WTC11 (cell line): Measurements from ENCODE around the gene DPEP2NB. TPM values are rescaled to one million over a fixed set of nuclear protein-coding genes. Genes with fewer than 3 reads are reported as not detected.

Experiments used
- ATAC-seq: fragments of 200-7000 bp; cut with Tn5 transposase; 2 replicates; pipeline ENCODE4 v1.10.0; 2021; ENCODE audit warnings: mild to moderate bottlenecking, moderate library complexity
- CTCF ChIA-PET: fragments of 300-600 bp; sonication (Branson Sonifier 250); formaldehyde crosslinking; loops from one replicate; lab custom pipeline; 2021; ENCODE audit warnings: antibody characterized with exemption; lab: Charles Lee
- POLR2A ChIA-PET: fragments of 350-600 bp; sonication (Branson Sonifier 250); formaldehyde crosslinking; loops from one replicate; lab custom pipeline; 2021; ENCODE audit warnings: antibody characterized with exemption; lab: Charles Lee
- DNase-seq: peaks from one replicate; pipeline ENCODE4 v3.0.0; 2021; ENCODE audit warnings: low spot score
- H3K27ac Mint-ChIP-seq: 2 replicates; pipeline ENCODE4 v1.8.0; 2021; ENCODE audit warnings: mixed read lengths
- H3K27me3 Mint-ChIP-seq: 2 replicates; pipeline ENCODE4 v1.8.0; 2021; ENCODE audit warnings: low read depth, mild to moderate bottlenecking, moderate library complexity, mixed read lengths
- H3K36me3 Mint-ChIP-seq: 2 replicates; pipeline ENCODE4 v1.8.0; 2021; ENCODE audit warnings: mixed read lengths
- H3K4me1 Mint-ChIP-seq: 2 replicates; pipeline ENCODE4 v1.8.0; 2022; ENCODE audit warnings: mixed read lengths
- H3K4me3 Mint-ChIP-seq: 2 replicates; pipeline ENCODE4 v1.8.0; 2021; ENCODE audit warnings: mild to moderate bottlenecking, moderate library complexity, mixed read lengths
- H3K9me3 Mint-ChIP-seq: 2 replicates; pipeline ENCODE4 v1.8.0; 2021; ENCODE audit warnings: mixed read lengths
- JUN ChIP-seq: sonication (generic); formaldehyde crosslinking; IDR thresholded peaks from 2 replicates; pipeline ENCODE4 v1.8.0; 2023; ENCODE audit warnings: mild to moderate bottlenecking, missing genetic modification reagents
- MAX ChIP-seq: sonication (generic); formaldehyde crosslinking; IDR thresholded peaks from 2 replicates; pipeline ENCODE4 v1.8.0; 2022; ENCODE audit warnings: mild to moderate bottlenecking, missing genetic modification reagents
- MYBL2 ChIP-seq: sonication (generic); formaldehyde crosslinking; IDR thresholded peaks from 2 replicates; pipeline ENCODE4 v1.8.1; 2023; ENCODE audit warnings: mild to moderate bottlenecking, moderate library complexity, missing genetic modification reagents
- NFATC4 ChIP-seq: fragments of 250-450 bp; sonication (Bioruptor Pico); IDR thresholded peaks from 2 replicates; pipeline ENCODE4 v1.9.0; 2021; ENCODE audit warnings: mild to moderate bottlenecking
- NFE2L1 ChIP-seq: sonication (generic); formaldehyde crosslinking; IDR thresholded peaks from 2 replicates; pipeline ENCODE4 v1.8.1; 2023; ENCODE audit warnings: missing genetic modification reagents
- NR3C1 ChIP-seq: sonication (generic); formaldehyde crosslinking; conservative IDR thresholded peaks from 2 replicates; pipeline ENCODE4 v1.8.1; 2023; ENCODE audit warnings: low read depth, mild to moderate bottlenecking, missing genetic modification reagents
- TCF7 ChIP-seq: sonication (generic); formaldehyde crosslinking; IDR thresholded peaks from 2 replicates; pipeline ENCODE4 v1.8.0; 2022; ENCODE audit warnings: mild to moderate bottlenecking, low read depth, missing genetic modification reagents, moderate library complexity
- TEAD1 ChIP-seq: sonication (generic); formaldehyde crosslinking; IDR thresholded peaks from 2 replicates; pipeline ENCODE4 v1.8.0; 2022; ENCODE audit warnings: mild to moderate bottlenecking, missing genetic modification reagents
- TP53 ChIP-seq: sonication (generic); formaldehyde crosslinking; IDR thresholded peaks from 2 replicates; pipeline ENCODE4 v1.8.1; 2023; ENCODE audit warnings: mild to moderate bottlenecking, missing genetic modification reagents
- ZNF263 ChIP-seq: sonication (generic); formaldehyde crosslinking; IDR thresholded peaks from 2 replicates; pipeline ENCODE4 v1.8.1; 2022; ENCODE audit warnings: low read depth, mild to moderate bottlenecking, moderate library complexity, missing genetic modification reagents
- ZNF671 ChIP-seq: fragments of 250-450 bp; sonication (Bioruptor Pico); IDR thresholded peaks from 2 replicates; pipeline ENCODE4 v1.8.0; 2021; ENCODE audit warnings: mild to moderate bottlenecking
- total RNA-seq: library from RNA; stranded (reverse); gene quantifications from 3 replicates; pipeline ENCODE4 v1.2.3, GENCODE V29; 2021
- TF ChIP-seq, protein P1 (sequence below): sonication (generic); formaldehyde crosslinking; IDR thresholded peaks from 2 replicates; pipeline ENCODE4 v1.8.1; 2022; ENCODE audit warnings: mild to moderate bottlenecking, missing genetic modification reagents, moderate library complexity, borderline replicate concordance
- TF ChIP-seq, protein P2 (sequence below): sonication (generic); formaldehyde crosslinking; IDR thresholded peaks from 2 replicates; pipeline ENCODE4 v1.8.0; 2022; ENCODE audit warnings: mild to moderate bottlenecking, missing genetic modification reagents
- TF ChIP-seq, protein P3 (sequence below): sonication (generic); formaldehyde crosslinking; IDR thresholded peaks from 2 replicates; pipeline ENCODE4 v1.8.0; 2022; ENCODE audit warnings: missing genetic modification reagents
- TF ChIP-seq, protein P4 (sequence below): sonication (generic); formaldehyde crosslinking; IDR thresholded peaks from 2 replicates; pipeline ENCODE4 v1.8.1; 2022; ENCODE audit warnings: low read depth, missing genetic modification reagents, borderline replicate concordance
- TF ChIP-seq, protein P5 (sequence below): sonication (generic); formaldehyde crosslinking; IDR thresholded peaks from 2 replicates; pipeline ENCODE4 v1.8.1; 2022; ENCODE audit warnings: low read depth, mild to moderate bottlenecking, moderate library complexity, missing genetic modification reagents, borderline replicate concordance
- TF ChIP-seq, protein P6 (sequence below): sonication (generic); formaldehyde crosslinking; IDR thresholded peaks from 2 replicates; pipeline ENCODE4 v1.8.0; 2023; ENCODE audit warnings: missing genetic modification reagents

DPEP2NB gene
- total RNA-seq, 1 experiment from 2014 or later: not detected

GRCh38 chr16:67967958-67968399, 47.7 kb downstream of the DPEP2NB start:
- peaks cover 44% of the 10 kb centered on the region for H3K4me1 Mint-ChIP-seq
- peaks cover 6% of the 10 kb centered on the region; the same call in 1 of the 2 replicates for H3K36me3 Mint-ChIP-seq
- peak overlapping the region; percentile 97 for H3K4me3 Mint-ChIP-seq
- ATAC-seq (no peak), DNase-seq (peak; percentile 38)
- H3K27ac Mint-ChIP-seq: peak overlapping the region; percentile 92; the same call in 1 of the 2 replicates
- peaks cover 5% of the 10 kb centered on the region; the same call in 1 of the 2 replicates for H3K27me3 Mint-ChIP-seq
- CTCF ChIA-PET: interaction anchor here (1.0 to 3.2 kb wide), 3 partner anchors 13 to 73 kb away, joined by 3 to 25 read pairs (median 3); partner anchors contain the start of gene DPEP3
- no peaks in the 10 kb centered on the region for H3K9me3 Mint-ChIP-seq
- TF ChIP-seq NFE2L1 (CRISPR knock-in tag) (peak; percentile 29; the same call in 1 of the 2 replicates), TEAD1 (CRISPR knock-in tag) (no peak), TCF7 (CRISPR knock-in tag) (0 out of 2 replicates have a peak, but pooled peaks have one; percentile 56), JUN (no peak)
- TF ChIP-seq, protein P1, sequence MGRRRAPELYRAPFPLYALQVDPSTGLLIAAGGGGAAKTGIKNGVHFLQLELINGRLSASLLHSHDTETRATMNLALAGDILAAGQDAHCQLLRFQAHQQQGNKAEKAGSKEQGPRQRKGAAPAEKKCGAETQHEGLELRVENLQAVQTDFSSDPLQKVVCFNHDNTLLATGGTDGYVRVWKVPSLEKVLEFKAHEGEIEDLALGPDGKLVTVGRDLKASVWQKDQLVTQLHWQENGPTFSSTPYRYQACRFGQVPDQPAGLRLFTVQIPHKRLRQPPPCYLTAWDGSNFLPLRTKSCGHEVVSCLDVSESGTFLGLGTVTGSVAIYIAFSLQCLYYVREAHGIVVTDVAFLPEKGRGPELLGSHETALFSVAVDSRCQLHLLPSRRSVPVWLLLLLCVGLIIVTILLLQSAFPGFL (CRISPR knock-in tag): no peak
- TF ChIP-seq, protein P2, sequence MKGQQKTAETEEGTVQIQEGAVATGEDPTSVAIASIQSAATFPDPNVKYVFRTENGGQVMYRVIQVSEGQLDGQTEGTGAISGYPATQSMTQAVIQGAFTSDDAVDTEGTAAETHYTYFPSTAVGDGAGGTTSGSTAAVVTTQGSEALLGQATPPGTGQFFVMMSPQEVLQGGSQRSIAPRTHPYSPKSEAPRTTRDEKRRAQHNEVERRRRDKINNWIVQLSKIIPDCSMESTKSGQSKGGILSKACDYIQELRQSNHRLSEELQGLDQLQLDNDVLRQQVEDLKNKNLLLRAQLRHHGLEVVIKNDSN (CRISPR knock-in tag): no peak
- TF ChIP-seq, all 79 proteins: peak for 2
- POLR2A ChIA-PET: interaction anchor here (1.1 kb wide), 1 partner anchor 84 kb away, joined by 3 read pairs; the partner anchor contains the start of gene NRN1L

- 0 out of 2 replicates have a peak, but pooled peaks have one; percentile 14 for TF ChIP-seq MAX (CRISPR knock-in tag)
- TF ChIP-seq TP53: no peak
- TF ChIP-seq ZNF263 (CRISPR knock-in tag): no peak
- Mint-ChIP-seq H3K36me3 (peaks cover 12% of the 10 kb centered on the region), H3K4me3 (peak overlapping the region; percentile 97), H3K9me3 (no peaks in the 10 kb centered on the region), H3K27ac (peak overlapping the region; percentile 92; the same call in 1 of the 2 replicates), H3K27me3 (peaks cover 5% of the 10 kb centered on the region; the same call in 1 of the 2 replicates), H3K4me1 (peaks cover 44% of the 10 kb centered on the region)
- no peak for DNase-seq
- POLR2A ChIA-PET: interaction anchor here (0.6 to 1.2 kb wide), 2 partner anchors 32 to 83 kb away, joined by 3 to 5 read pairs; no protein-coding TSS in a partner anchor
- CTCF ChIA-PET: interaction anchor here (0.6 to 3.2 kb wide), 12 partner anchors 13 to 151 kb away, joined by 3 to 25 read pairs (median 4); partner anchors contain the start of genes DPEP3, LCAT, NFATC3 and NRN1L
- no peak for ATAC-seq
These were observed 48.3 kb downstream of the DPEP2NB start for GRCh38 chr16:67967183-67967957.

- ATAC-seq (peak; percentile 33), DNase-seq (peak; percentile 43)
- CTCF ChIA-PET: interaction anchor here (0.6 to 3.2 kb wide), 13 partner anchors 15 to 445 kb away, joined by 3 to 25 read pairs (median 4); partner anchors contain the start of genes LCAT, NFATC3 and NRN1L
- no peaks in the 10 kb centered on the region for H3K9me3 Mint-ChIP-seq
- peaks cover 19% of the 10 kb centered on the region for H3K36me3 Mint-ChIP-seq
- H3K27ac Mint-ChIP-seq: peak overlapping the region; percentile 91; the same call in 1 of the 2 replicates
- POLR2A ChIA-PET: interaction anchor here (0.6 to 1.2 kb wide), 2 partner anchors 32 to 82 kb away, joined by 3 to 5 read pairs; no protein-coding TSS in a partner anchor
- peaks cover 44% of the 10 kb centered on the region for H3K4me1 Mint-ChIP-seq
- TF ChIP-seq MYBL2 (no peak), ZNF263 (CRISPR knock-in tag) (no peak), MAX (CRISPR knock-in tag) (peak; percentile 36; the same call in 1 of the 2 replicates), NFATC4 (CRISPR knock-in tag) (no peak), NR3C1 (CRISPR knock-in tag) (no peak), ZNF671 (CRISPR knock-in tag) (no peak)
- TF ChIP-seq, protein P3, sequence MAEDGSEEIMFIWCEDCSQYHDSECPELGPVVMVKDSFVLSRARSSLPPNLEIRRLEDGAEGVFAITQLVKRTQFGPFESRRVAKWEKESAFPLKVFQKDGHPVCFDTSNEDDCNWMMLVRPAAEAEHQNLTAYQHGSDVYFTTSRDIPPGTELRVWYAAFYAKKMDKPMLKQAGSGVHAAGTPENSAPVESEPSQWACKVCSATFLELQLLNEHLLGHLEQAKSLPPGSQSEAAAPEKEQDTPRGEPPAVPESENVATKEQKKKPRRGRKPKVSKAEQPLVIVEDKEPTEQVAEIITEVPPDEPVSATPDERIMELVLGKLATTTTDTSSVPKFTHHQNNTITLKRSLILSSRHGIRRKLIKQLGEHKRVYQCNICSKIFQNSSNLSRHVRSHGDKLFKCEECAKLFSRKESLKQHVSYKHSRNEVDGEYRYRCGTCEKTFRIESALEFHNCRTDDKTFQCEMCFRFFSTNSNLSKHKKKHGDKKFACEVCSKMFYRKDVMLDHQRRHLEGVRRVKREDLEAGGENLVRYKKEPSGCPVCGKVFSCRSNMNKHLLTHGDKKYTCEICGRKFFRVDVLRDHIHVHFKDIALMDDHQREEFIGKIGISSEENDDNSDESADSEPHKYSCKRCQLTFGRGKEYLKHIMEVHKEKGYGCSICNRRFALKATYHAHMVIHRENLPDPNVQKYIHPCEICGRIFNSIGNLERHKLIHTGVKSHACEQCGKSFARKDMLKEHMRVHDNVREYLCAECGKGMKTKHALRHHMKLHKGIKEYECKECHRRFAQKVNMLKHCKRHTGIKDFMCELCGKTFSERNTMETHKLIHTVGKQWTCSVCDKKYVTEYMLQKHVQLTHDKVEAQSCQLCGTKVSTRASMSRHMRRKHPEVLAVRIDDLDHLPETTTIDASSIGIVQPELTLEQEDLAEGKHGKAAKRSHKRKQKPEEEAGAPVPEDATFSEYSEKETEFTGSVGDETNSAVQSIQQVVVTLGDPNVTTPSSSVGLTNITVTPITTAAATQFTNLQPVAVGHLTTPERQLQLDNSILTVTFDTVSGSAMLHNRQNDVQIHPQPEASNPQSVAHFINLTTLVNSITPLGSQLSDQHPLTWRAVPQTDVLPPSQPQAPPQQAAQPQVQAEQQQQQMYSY (CRISPR knock-in tag): peak; percentile 89
- TF ChIP-seq, protein P4, sequence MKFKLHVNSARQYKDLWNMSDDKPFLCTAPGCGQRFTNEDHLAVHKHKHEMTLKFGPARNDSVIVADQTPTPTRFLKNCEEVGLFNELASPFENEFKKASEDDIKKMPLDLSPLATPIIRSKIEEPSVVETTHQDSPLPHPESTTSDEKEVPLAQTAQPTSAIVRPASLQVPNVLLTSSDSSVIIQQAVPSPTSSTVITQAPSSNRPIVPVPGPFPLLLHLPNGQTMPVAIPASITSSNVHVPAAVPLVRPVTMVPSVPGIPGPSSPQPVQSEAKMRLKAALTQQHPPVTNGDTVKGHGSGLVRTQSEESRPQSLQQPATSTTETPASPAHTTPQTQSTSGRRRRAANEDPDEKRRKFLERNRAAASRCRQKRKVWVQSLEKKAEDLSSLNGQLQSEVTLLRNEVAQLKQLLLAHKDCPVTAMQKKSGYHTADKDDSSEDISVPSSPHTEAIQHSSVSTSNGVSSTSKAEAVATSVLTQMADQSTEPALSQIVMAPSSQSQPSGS: no peak
- TF ChIP-seq, protein P5, sequence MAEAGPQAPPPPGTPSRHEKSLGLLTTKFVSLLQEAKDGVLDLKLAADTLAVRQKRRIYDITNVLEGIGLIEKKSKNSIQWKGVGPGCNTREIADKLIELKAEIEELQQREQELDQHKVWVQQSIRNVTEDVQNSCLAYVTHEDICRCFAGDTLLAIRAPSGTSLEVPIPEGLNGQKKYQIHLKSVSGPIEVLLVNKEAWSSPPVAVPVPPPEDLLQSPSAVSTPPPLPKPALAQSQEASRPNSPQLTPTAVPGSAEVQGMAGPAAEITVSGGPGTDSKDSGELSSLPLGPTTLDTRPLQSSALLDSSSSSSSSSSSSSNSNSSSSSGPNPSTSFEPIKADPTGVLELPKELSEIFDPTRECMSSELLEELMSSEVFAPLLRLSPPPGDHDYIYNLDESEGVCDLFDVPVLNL (CRISPR knock-in tag): no peak
- TF ChIP-seq, protein P6, sequence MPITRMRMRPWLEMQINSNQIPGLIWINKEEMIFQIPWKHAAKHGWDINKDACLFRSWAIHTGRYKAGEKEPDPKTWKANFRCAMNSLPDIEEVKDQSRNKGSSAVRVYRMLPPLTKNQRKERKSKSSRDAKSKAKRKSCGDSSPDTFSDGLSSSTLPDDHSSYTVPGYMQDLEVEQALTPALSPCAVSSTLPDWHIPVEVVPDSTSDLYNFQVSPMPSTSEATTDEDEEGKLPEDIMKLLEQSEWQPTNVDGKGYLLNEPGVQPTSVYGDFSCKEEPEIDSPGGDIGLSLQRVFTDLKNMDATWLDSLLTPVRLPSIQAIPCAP (CRISPR knock-in tag): no peak
- peaks cover 5% of the 10 kb centered on the region; the same call in 1 of the 2 replicates for H3K27me3 Mint-ChIP-seq
- peak overlapping the region; percentile 97 for H3K4me3 Mint-ChIP-seq
These were observed 49.0 kb downstream of the DPEP2NB start for GRCh38 chr16:67966549-67967182.
